HCT116 (cell line): ENCODE data around the gene MYO5C. TPM values are rescaled to one million over a fixed set of nuclear protein-coding genes. Genes with fewer than 3 reads are reported as not detected.

Experiments
- ATAC-seq: fragments of 200-7000 bp; cut with Tn5 transposase; 2 replicates; pipeline ENCODE4 v1.9.1; 2020; ENCODE audit warnings: mild to moderate bottlenecking, moderate library complexity
- BruUV-seq: library from RNA; stranded (reverse); fragments of 400-500 nt; replicated peaks from 2 replicates; lab custom pipeline; 2021; lab: Mats Ljungman, UMichigan
- CTCF ChIA-PET: fragments of 300-600 bp; sonication (Branson Sonifier 250); formaldehyde crosslinking; loops from one replicate; lab custom pipeline; 2021; ENCODE audit warnings: antibody characterized with exemption; lab: Charles Lee
- POLR2A ChIA-PET: fragments of 300-600, 350-600 bp; sonication (Branson Sonifier 250); formaldehyde crosslinking; loops from one replicate; lab custom pipeline; 2021; ENCODE audit warnings: antibody characterized with exemption; lab: Charles Lee
- RAD21 ChIA-PET, 2 experiments: fragments of 300-600 bp; sonication (Branson Sonifier 250); formaldehyde crosslinking; loops; one replicate each; lab custom pipeline; 2023; ENCODE audit warnings: low total read pairs in 2 of 2; ENCODE audit not compliant: uncharacterized antibody in 2 of 2, unreplicated experiment in 2 of 2, low non-redundant PET in 1 of 2; lab: Charles Lee
- DNase-seq: peaks from one replicate; pipeline ENCODE4 v3.0.0-alpha.2; 2010; ENCODE audit warnings: low read depth, low spot score
- H2AFZ ChIP-seq: fragments of 200-600 bp; shearing (Covaris generic), sonication (generic); 2 replicates; pipeline ENCODE4 v1.6.1; 2017; ENCODE audit warnings: low read depth, mixed run types, mixed read lengths, antibody characterized with exemption, low read length; ENCODE audit not compliant: poor library complexity, severe bottlenecking
- H3K27ac ChIP-seq: 2 replicates; pipeline ENCODE4 v1.5.1; 2012; ENCODE audit warnings: low read depth, low read length
- H3K27me3 ChIP-seq: fragments of 200-600 bp; sonication (generic); 2 replicates; pipeline ENCODE4 v1.6.1; 2016; ENCODE audit warnings: mixed run types, low read length, mixed read lengths; ENCODE audit not compliant: insufficient read depth
- H3K36me3 ChIP-seq, 2 experiments: fragments of 200-500 bp in 1 of 2; fragments of 200-600 bp in 1 of 2; sonication (Bioruptor generic) in 1 of 2; sonication (generic) in 1 of 2; 2 replicates each; pipeline versions ENCODE4 v1.5.1 to v1.6.1; 2014 to 2016; ENCODE audit warnings: low read length in 2 of 2, inconsistent platforms in 1 of 2, mixed read lengths in 1 of 2, mixed run types in 1 of 2; ENCODE audit not compliant: insufficient read depth in 2 of 2, control insufficient read depth in 1 of 2
- H3K4me1 ChIP-seq, 2 experiments: fragments of 200-600 bp in 1 of 2; sonication (generic) in 1 of 2; 2 replicates each; pipeline versions ENCODE4 v1.5.1 to v1.6.1; 2012 to 2017; ENCODE audit warnings: low read length in 2 of 2, inconsistent platforms in 1 of 2, mild to moderate bottlenecking in 1 of 2, mixed read lengths in 1 of 2, mixed run types in 1 of 2, moderate library complexity in 1 of 2; ENCODE audit not compliant: insufficient read depth in 2 of 2, control insufficient read depth in 1 of 2
- H3K4me2 ChIP-seq: fragments of 200-600 bp; sonication (generic); 2 replicates; pipeline ENCODE4 v1.6.1; 2017; ENCODE audit warnings: mixed run types, low read length, mixed read lengths
- H3K4me3 ChIP-seq, 2 experiments: fragments of 200-600 bp in 1 of 2; sonication (generic) in 1 of 2; replicated peaks in 1 of 2; 2 replicates each; pipeline ENCODE4 v1.5.1; 2011 to 2016; ENCODE audit warnings: low read length in 2 of 2, control low read depth in 1 of 2, low read depth in 1 of 2, mild to moderate bottlenecking in 1 of 2, mixed read lengths in 1 of 2, mixed run types in 1 of 2
- H3K79me2 ChIP-seq: fragments of 200-600 bp; sonication (generic); 2 replicates; pipeline ENCODE4 v1.6.1; 2017; ENCODE audit warnings: mild to moderate bottlenecking, mixed run types, low read length, moderate library complexity, mixed read lengths; ENCODE audit not compliant: insufficient read depth
- H3K9ac ChIP-seq: fragments of 200-600 bp; sonication (generic); 2 replicates; pipeline ENCODE4 v1.6.1; 2016; ENCODE audit warnings: low read length, mixed read lengths
- H3K9me2 ChIP-seq: fragments of 200-600 bp; sonication (generic), shearing (Covaris generic); 2 replicates; pipeline ENCODE4 v1.6.1; 2017; ENCODE audit warnings: mixed run types, mild to moderate bottlenecking, moderate library complexity; ENCODE audit not compliant: insufficient read depth
- H3K9me3 ChIP-seq, 2 experiments: fragments of 200-500 bp in 1 of 2; fragments of 200-600 bp in 1 of 2; sonication (Bioruptor generic) in 1 of 2; sonication (generic) in 1 of 2; 2 replicates each; pipeline ENCODE4 v1.6.1; 2014 to 2017; ENCODE audit warnings: low read length in 2 of 2, mixed read lengths in 2 of 2, inconsistent platforms in 1 of 2, low read depth in 1 of 2, mild to moderate bottlenecking in 1 of 2, mixed run types in 1 of 2, moderate library complexity in 1 of 2; ENCODE audit not compliant: control insufficient read depth in 1 of 2, insufficient read depth in 1 of 2
- H4K20me1 ChIP-seq: fragments of 200-600 bp; sonication (generic), shearing (Covaris generic); 2 replicates; pipeline ENCODE4 v1.6.1; 2017; ENCODE audit warnings: mixed run types, mild to moderate bottlenecking, moderate library complexity; ENCODE audit not compliant: insufficient read depth
- CBX3 ChIP-seq: IDR thresholded peaks from 2 replicates; pipeline ENCODE4 v1.6.1; 2012; ENCODE audit warnings: low read depth
- CTCF ChIP-seq, 3 experiments: fragments of 200-600 bp in 1 of 3; sonication (generic) in 1 of 3; IDR thresholded peaks in 2 of 3; conservative IDR thresholded peaks in 1 of 3; 2 replicates each; pipeline ENCODE4 v1.5.1; 2012 to 2017; ENCODE audit warnings: low read depth in 2 of 3, low read length in 2 of 3, antibody characterized with exemption in 1 of 3, borderline replicate concordance in 1 of 3, control low read depth in 1 of 3, mild to moderate bottlenecking in 1 of 3, mixed read lengths in 1 of 3, mixed run types in 1 of 3, moderate library complexity in 1 of 3; ENCODE audit not compliant: insufficient read depth in 1 of 3
- EGR1 ChIP-seq: IDR thresholded peaks from 2 replicates; pipeline ENCODE4 v1.6.1; 2012; ENCODE audit warnings: low read depth
- ELF1 ChIP-seq: IDR thresholded peaks from 2 replicates; pipeline ENCODE4 v1.6.1; 2012; ENCODE audit warnings: low read depth, borderline replicate concordance
- EZH2 ChIP-seq: fragments of 200-600 bp; sonication (generic); IDR thresholded peaks from 2 replicates; pipeline ENCODE4 v1.6.1; 2017; ENCODE audit warnings: antibody characterized with exemption, mixed run types
- EZH2phosphoT487 ChIP-seq: fragments of 200-600 bp; IDR thresholded peaks from 2 replicates; pipeline ENCODE4 v1.6.1; 2018; ENCODE audit warnings: antibody characterized with exemption, borderline replicate concordance
- FOSL1 ChIP-seq: IDR thresholded peaks from 2 replicates; pipeline ENCODE4 v1.6.1; 2012; ENCODE audit warnings: low read depth
- JUND ChIP-seq: IDR thresholded peaks from 2 replicates; pipeline ENCODE4 v1.6.1; 2012
- MAX ChIP-seq: IDR thresholded peaks from 2 replicates; pipeline ENCODE4 v1.6.1; 2012
- POLR2A ChIP-seq: IDR thresholded peaks from 2 replicates; pipeline ENCODE4 v1.7.0; 2011; ENCODE audit warnings: borderline replicate concordance; ENCODE audit not compliant: insufficient read depth, insufficient read length; ENCODE audit errors: extremely low read depth
- REST ChIP-seq: IDR thresholded peaks from 2 replicates; pipeline ENCODE4 v1.6.1; 2012; ENCODE audit warnings: low read depth
- SP1 ChIP-seq: IDR thresholded peaks from 2 replicates; pipeline ENCODE4 v1.6.1; 2012; ENCODE audit warnings: low read depth
- YY1 ChIP-seq: IDR thresholded peaks from 2 replicates; pipeline ENCODE4 v1.6.1; 2011; ENCODE audit warnings: low read length, low read depth, moderate library complexity, mild to moderate bottlenecking; ENCODE audit not compliant: insufficient replicate concordance; ENCODE audit errors: extremely low read depth
- ZBTB33 ChIP-seq: IDR thresholded peaks from 2 replicates; pipeline ENCODE4 v1.6.1; 2011; ENCODE audit warnings: mild to moderate bottlenecking, low read length, moderate library complexity; ENCODE audit not compliant: insufficient replicate concordance; ENCODE audit errors: extremely low read depth
- ZFX ChIP-seq: fragments of 450-650 bp; IDR thresholded peaks from 2 replicates; pipeline ENCODE4 v1.6.1; 2017
- ZNF274 ChIP-seq: fragments of 200-500 bp; sonication (Bioruptor generic); IDR thresholded peaks from 2 replicates; pipeline ENCODE4 v1.6.1; 2014; ENCODE audit warnings: mild to moderate bottlenecking, low read depth, low read length, inconsistent platforms
- intact Hi-C: fragments of 100-400 bp; cut with micrococcal nuclease; formaldehyde crosslinking; loops from 2 replicates; pipeline ENCODE4 v1.10.0; 2022
- total RNA-seq: library from RNA; stranded (reverse); gene quantifications from one replicate; pipeline ENCODE4 v1.2.1, GENCODE V29; 2021; ENCODE audit not compliant: unreplicated experiment

The MYO5C gene
- total RNA-seq, 1 experiment from 2014 or later: 34.0 TPM

GRCh38 chr15:52309154-52309548, 13.5 kb upstream of the MYO5C start:
- BruUV-seq: no TSS peak
- no peaks in the 10 kb centered on the region for H4K20me1 ChIP-seq
- intact Hi-C loops: no loop called here
- CTCF ChIA-PET: no interaction called here
- POLR2A ChIA-PET: no interaction called here
- H3K4me3 ChIP-seq: no peak overlapping the region
- no peak for TF ChIP-seq POLR2A
- no peak for TF ChIP-seq EZH2phosphoT487
- TF ChIP-seq EGR1: no peak
- TF ChIP-seq ZBTB33: no peak
- no peak for TF ChIP-seq YY1
- no peak for TF ChIP-seq ELF1
- no peak for TF ChIP-seq CTCF (IDR thresholded peaks at IDR 0.05 in 2 of 3, conservative IDR thresholded peaks at IDR 0.05 in 1 of 3; ENCODE audit: borderline replicate concordance in 1 of 3, insufficient read depth in 1 of 3, low read depth in 2 of 3, low read length in 2 of 3)
- no peak for TF ChIP-seq JUND
- TF ChIP-seq EZH2: no peak
- no peak for TF ChIP-seq ZFX
- TF ChIP-seq SP1: no peak
- TF ChIP-seq ZNF274: no peak
- no peak for TF ChIP-seq CBX3
- TF ChIP-seq FOSL1: no peak
- no peak for TF ChIP-seq MAX
- TF ChIP-seq REST: no peak
- no peaks in the 10 kb centered on the region for H3K4me1 ChIP-seq
- H3K9me3 ChIP-seq: no peaks in the 10 kb centered on the region
- no peaks in the 10 kb centered on the region for H3K36me3 ChIP-seq
- ATAC-seq: no peak
- H3K9me2 ChIP-seq: no peaks in the 10 kb centered on the region
- DNase-seq: no peak
- H3K27me3 ChIP-seq: no peaks in the 10 kb centered on the region
- H3K4me2 ChIP-seq: no peak overlapping the region
- H3K79me2 ChIP-seq: no peaks in the 10 kb centered on the region
- no peak overlapping the region for H3K27ac ChIP-seq
- H2AFZ ChIP-seq: no peak overlapping the region
- H3K9ac ChIP-seq: no peak overlapping the region
- RAD21 ChIA-PET: no interaction called here
